HG02759 (cell line): ENCODE data around the gene ERMN.
A peak's percentile ranks its signal among the peaks of the same experiment; 100 is the strongest.
"Not testable (repeated sequence)": the region's sequence is repeated elsewhere in the genome, so short reads cannot be mapped to it uniquely, and the experiment has no call there.

ENCODE experiments used
- ATAC-seq: cut with Tn5 transposase; IDR thresholded peaks from one replicate; pipeline ENCODE4 v1.9.1; 2021; ENCODE audit warnings: mild to moderate bottlenecking, moderate library complexity; ENCODE audit not compliant: unreplicated experiment

ERMN gene

GRCh38 chr2:157325786-157326185 is at the start of gene ERMN:
TSS of gene ERMN (minus strand) at chr2:157325824. CDS start at chr2:157325642, 182 bp downstream.
- ATAC-seq, result no peak

- no peak for ATAC-seq
These were observed 49.8 kb upstream of the ERMN start for GRCh38 chr2:157375384-157375783.

GRCh38 chr2:157368508-157368907 is 42.9 kb upstream of the ERMN start:
- not testable (repeated sequence) for ATAC-seq

- ATAC-seq, result no peak
These were observed 42.1 kb upstream of the ERMN start for GRCh38 chr2:157367704-157368103.

GRCh38 chr2:157364257-157364974 is 38.8 kb upstream of the ERMN start:
- peak; percentile 80 for ATAC-seq

- ATAC-seq, result peak; percentile 69
These were observed 38.0 kb upstream of the ERMN start for GRCh38 chr2:157363612-157364101.

GRCh38 chr2:157362627-157363026 is 37.0 kb upstream of the ERMN start:
- ATAC-seq, result no peak

- ATAC-seq, result no peak
These were observed 35.9 kb upstream of the ERMN start for GRCh38 chr2:157361526-157361925.

- ATAC-seq, result no peak
These were observed 34.0 kb upstream of the ERMN start for GRCh38 chr2:157359628-157360027.

- no peak for ATAC-seq
These were observed 30.0 kb upstream of the ERMN start for GRCh38 chr2:157355618-157356017.

GRCh38 chr2:157349949-157350515 is 24.4 kb upstream of the ERMN start:
- ATAC-seq, result no peak

- no peak for ATAC-seq
These were observed 22.8 kb upstream of the ERMN start for GRCh38 chr2:157348291-157348921.

- no peak for ATAC-seq
These were observed 20.2 kb upstream of the ERMN start for GRCh38 chr2:157345647-157346389.

GRCh38 chr2:157341381-157341780 is 15.8 kb upstream of the ERMN start:
- ATAC-seq, result not testable (repeated sequence)

GRCh38 chr2:157339965-157340655 is 14.5 kb upstream of the ERMN start:
- ATAC-seq, result no peak

GRCh38 chr2:157337978-157338377 is 12.4 kb upstream of the ERMN start:
- no peak for ATAC-seq

GRCh38 chr2:157336137-157337010 is 10.8 kb upstream of the ERMN start:
- ATAC-seq, result peak; percentile 69

GRCh38 chr2:157334797-157335196 is 9.2 kb upstream of the ERMN start:
- ATAC-seq, result no peak

- ATAC-seq, result no peak
These were observed 8.7 kb upstream of the ERMN start for GRCh38 chr2:157334335-157334734.
